HEK293 (cell line): ENCODE results near the gene SVIL.
"Not testable (repeated sequence)": the region's sequence is repeated elsewhere in the genome, so short reads cannot be mapped to it uniquely, and the experiment has no call there.

Source experiments
- CTCF ChIA-PET: fragments of 350-600 bp; formaldehyde crosslinking; extraction: SDS; loops from one replicate; lab custom pipeline; 2021; ENCODE audit warnings: antibody characterized with exemption; lab: Yijun Ruan, JAX
- POLR2A ChIA-PET: fragments of 300-600 bp; formaldehyde crosslinking; extraction: SDS; loops from one replicate; lab custom pipeline; 2020; ENCODE audit warnings: antibody characterized with exemption, inconsistent platforms; lab: Yijun Ruan, JAX
- H3K27ac ChIP-seq: fragments of 200-500 bp; sonication (Bioruptor generic); 2 replicates; pipeline ENCODE4 v1.5.1; 2014; ENCODE audit warnings: low read depth, low read length, control low read depth, inconsistent platforms; ENCODE audit errors: extremely low read depth
- H3K36me3 ChIP-seq, 2 experiments: fragments of 200-500 bp in 1 of 2; sonication (Bioruptor generic) in 1 of 2; 1 replicate in 1 of 2; 2 replicates in 1 of 2; pipeline ENCODE4 v1.5.1; 2014 to 2017; ENCODE audit warnings: inconsistent platforms in 2 of 2, low read length in 2 of 2; ENCODE audit not compliant: control insufficient read depth in 2 of 2, insufficient read depth in 1 of 2
- H3K4me1 ChIP-seq: fragments of 200-500 bp; sonication (Bioruptor generic); 2 replicates; pipeline ENCODE4 v1.5.1; 2014; ENCODE audit warnings: mild to moderate bottlenecking, low read length, inconsistent platforms; ENCODE audit not compliant: control insufficient read depth, insufficient read depth
- H3K4me3 ChIP-seq: 2 replicates; pipeline ENCODE4 v1.5.1; 2011; ENCODE audit warnings: low read depth, mild to moderate bottlenecking, control low read depth, low read length, moderate library complexity
- H3K9me3 ChIP-seq: fragments of 200-500 bp; sonication (Bioruptor generic); 2 replicates; pipeline ENCODE4 v1.5.1; 2014; ENCODE audit warnings: low read depth, low read length, inconsistent platforms; ENCODE audit not compliant: control insufficient read depth, insufficient read depth
- AEBP2 ChIP-seq: fragments of 450-650 bp; formaldehyde crosslinking; IDR thresholded peaks from 2 replicates; pipeline ENCODE4 v1.5.1; 2016; ENCODE audit warnings: missing biosample characterization, missing genetic modification characterization, borderline replicate concordance
- ELK4 ChIP-seq: IDR thresholded peaks from 2 replicates; pipeline ENCODE4 v1.6.1; 2011; ENCODE audit warnings: mild to moderate bottlenecking, low read depth, low read length, borderline replicate concordance
- GFI1B ChIP-seq: fragments of 450-650 bp; formaldehyde crosslinking; IDR thresholded peaks from 2 replicates; pipeline ENCODE4 v1.5.1; 2016; ENCODE audit warnings: missing biosample characterization, missing genetic modification characterization
- KLF16 ChIP-seq: fragments of 450-650 bp; formaldehyde crosslinking; IDR thresholded peaks from 2 replicates; pipeline ENCODE4 v1.5.1; 2017; ENCODE audit warnings: missing biosample characterization, missing genetic modification characterization
- MYNN ChIP-seq: fragments of 450-650 bp; formaldehyde crosslinking; IDR thresholded peaks from 2 replicates; pipeline ENCODE4 v1.5.1; 2016; ENCODE audit warnings: missing biosample characterization, missing genetic modification characterization, borderline replicate concordance
- MZF1 ChIP-seq: fragments of 450-650 bp; formaldehyde crosslinking; IDR thresholded peaks from 2 replicates; pipeline ENCODE4 v1.5.1; 2017; ENCODE audit warnings: missing biosample characterization, missing genetic modification characterization, borderline replicate concordance
- PRDM6 ChIP-seq: fragments of 450-650 bp; formaldehyde crosslinking; IDR thresholded peaks from 2 replicates; pipeline ENCODE4 v1.5.1; 2017; ENCODE audit warnings: missing biosample characterization, missing genetic modification characterization
- WT1 ChIP-seq: fragments of 450-650 bp; formaldehyde crosslinking; IDR thresholded peaks from 2 replicates; pipeline ENCODE4 v1.5.1; 2016; ENCODE audit warnings: missing biosample characterization, missing genetic modification characterization
- ZNF146 ChIP-seq: fragments of 450-650 bp; formaldehyde crosslinking; IDR thresholded peaks from 2 replicates; pipeline ENCODE4 v1.5.1; 2016; ENCODE audit warnings: missing biosample characterization, missing genetic modification characterization
- ZNF202 ChIP-seq: fragments of 450-650 bp; formaldehyde crosslinking; IDR thresholded peaks from 2 replicates; pipeline ENCODE4 v1.5.1; 2016; ENCODE audit warnings: missing biosample characterization, missing genetic modification characterization, borderline replicate concordance
- ZNF302 ChIP-seq: fragments of 450-650 bp; formaldehyde crosslinking; IDR thresholded peaks from 2 replicates; pipeline ENCODE4 v1.5.1; 2016; ENCODE audit warnings: missing biosample characterization, missing genetic modification characterization, low read depth
- ZNF354C ChIP-seq: fragments of 450-650 bp; formaldehyde crosslinking; IDR thresholded peaks from 2 replicates; pipeline ENCODE4 v1.5.1; 2016; ENCODE audit warnings: missing biosample characterization, missing genetic modification characterization, low read depth, borderline replicate concordance
- ZNF558 ChIP-seq: fragments of 450-650 bp; formaldehyde crosslinking; IDR thresholded peaks from 2 replicates; pipeline ENCODE4 v1.5.1; 2016; ENCODE audit warnings: missing biosample characterization, missing genetic modification characterization
- ZNF629 ChIP-seq: fragments of 450-650 bp; formaldehyde crosslinking; IDR thresholded peaks from 2 replicates; pipeline ENCODE4 v1.5.1; 2017; ENCODE audit warnings: missing biosample characterization, missing genetic modification characterization
- ZNF664 ChIP-seq: fragments of 450-650 bp; formaldehyde crosslinking; IDR thresholded peaks from 2 replicates; pipeline ENCODE4 v1.5.1; 2016; ENCODE audit warnings: missing biosample characterization, missing genetic modification characterization
- ZNF837 ChIP-seq: fragments of 450-650 bp; formaldehyde crosslinking; IDR thresholded peaks from 2 replicates; pipeline ENCODE4 v1.5.1; 2016; ENCODE audit warnings: missing biosample characterization, missing genetic modification characterization
- TF ChIP-seq, protein P1 (sequence below): fragments of 450-650 bp; formaldehyde crosslinking; IDR thresholded peaks from 2 replicates; pipeline ENCODE4; 2016; ENCODE audit warnings: missing biosample characterization, missing genetic modification characterization
- TF ChIP-seq, protein P2 (sequence below): fragments of 450-650 bp; formaldehyde crosslinking; IDR thresholded peaks from 2 replicates; pipeline ENCODE4 v1.5.1; 2017; ENCODE audit warnings: missing biosample characterization, missing genetic modification characterization
- TF ChIP-seq, protein P3 (sequence below): fragments of 450-650 bp; formaldehyde crosslinking; IDR thresholded peaks from 2 replicates; pipeline ENCODE4 v1.5.1; 2016; ENCODE audit warnings: missing biosample characterization, missing genetic modification characterization
- TF ChIP-seq, protein P4 (sequence below): fragments of 450-650 bp; formaldehyde crosslinking; IDR thresholded peaks from 2 replicates; pipeline ENCODE4 v1.5.1; 2016; ENCODE audit warnings: missing biosample characterization, missing genetic modification characterization

The SVIL gene

DNA sequence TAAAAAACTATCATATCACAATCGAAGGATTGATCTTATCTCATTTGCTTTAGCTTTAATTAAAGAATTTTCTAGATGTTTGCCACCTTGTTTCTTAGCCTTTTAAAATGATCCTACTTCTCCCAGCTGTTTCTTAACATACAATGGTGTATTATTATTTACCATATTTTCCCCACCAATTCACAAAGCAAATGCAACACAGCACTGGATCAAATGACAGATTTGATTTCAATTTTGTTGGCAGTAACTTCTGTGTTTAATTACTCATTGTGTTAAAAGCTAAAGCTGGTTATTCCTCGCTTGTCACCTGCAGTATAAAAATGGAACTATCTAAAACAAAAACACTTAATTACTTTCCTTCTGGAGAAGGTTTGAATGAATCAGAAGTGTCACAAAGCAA lies 19.6 kb downstream of the SVIL start (continued):
- TF ChIP-seq, protein P1, sequence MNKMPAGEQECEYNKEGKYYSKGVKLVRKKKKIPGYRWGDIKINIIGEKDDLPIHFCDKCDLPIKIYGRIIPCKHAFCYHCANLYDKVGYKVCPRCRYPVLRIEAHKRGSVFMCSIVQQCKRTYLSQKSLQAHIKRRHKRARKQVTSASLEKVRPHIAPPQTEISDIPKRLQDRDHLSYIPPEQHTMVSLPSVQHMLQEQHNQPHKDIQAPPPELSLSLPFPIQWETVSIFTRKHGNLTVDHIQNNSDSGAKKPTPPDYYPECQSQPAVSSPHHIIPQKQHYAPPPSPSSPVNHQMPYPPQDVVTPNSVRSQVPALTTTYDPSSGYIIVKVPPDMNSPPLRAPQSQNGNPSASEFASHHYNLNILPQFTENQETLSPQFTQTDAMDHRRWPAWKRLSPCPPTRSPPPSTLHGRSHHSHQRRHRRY (tag by site-specific recombination), result no peak
- TF ChIP-seq, protein P2, sequence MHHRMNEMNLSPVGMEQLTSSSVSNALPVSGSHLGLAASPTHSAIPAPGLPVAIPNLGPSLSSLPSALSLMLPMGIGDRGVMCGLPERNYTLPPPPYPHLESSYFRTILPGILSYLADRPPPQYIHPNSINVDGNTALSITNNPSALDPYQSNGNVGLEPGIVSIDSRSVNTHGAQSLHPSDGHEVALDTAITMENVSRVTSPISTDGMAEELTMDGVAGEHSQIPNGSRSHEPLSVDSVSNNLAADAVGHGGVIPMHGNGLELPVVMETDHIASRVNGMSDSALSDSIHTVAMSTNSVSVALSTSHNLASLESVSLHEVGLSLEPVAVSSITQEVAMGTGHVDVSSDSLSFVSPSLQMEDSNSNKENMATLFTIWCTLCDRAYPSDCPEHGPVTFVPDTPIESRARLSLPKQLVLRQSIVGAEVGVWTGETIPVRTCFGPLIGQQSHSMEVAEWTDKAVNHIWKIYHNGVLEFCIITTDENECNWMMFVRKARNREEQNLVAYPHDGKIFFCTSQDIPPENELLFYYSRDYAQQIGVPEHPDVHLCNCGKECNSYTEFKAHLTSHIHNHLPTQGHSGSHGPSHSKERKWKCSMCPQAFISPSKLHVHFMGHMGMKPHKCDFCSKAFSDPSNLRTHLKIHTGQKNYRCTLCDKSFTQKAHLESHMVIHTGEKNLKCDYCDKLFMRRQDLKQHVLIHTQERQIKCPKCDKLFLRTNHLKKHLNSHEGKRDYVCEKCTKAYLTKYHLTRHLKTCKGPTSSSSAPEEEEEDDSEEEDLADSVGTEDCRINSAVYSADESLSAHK (tag by site-specific recombination), result no peak
- TF ChIP-seq ZNF664 (tag by site-specific recombination), result no peak
- no peak for TF ChIP-seq ELK4
- TF ChIP-seq ZNF558 (tag by site-specific recombination), result no peak
- no peak for TF ChIP-seq ZNF629 (tag by site-specific recombination)
- 0 out of 2 replicates have a peak, but pooled peaks have one; percentile 10 for TF ChIP-seq PRDM6 (tag by site-specific recombination)

DNA sequence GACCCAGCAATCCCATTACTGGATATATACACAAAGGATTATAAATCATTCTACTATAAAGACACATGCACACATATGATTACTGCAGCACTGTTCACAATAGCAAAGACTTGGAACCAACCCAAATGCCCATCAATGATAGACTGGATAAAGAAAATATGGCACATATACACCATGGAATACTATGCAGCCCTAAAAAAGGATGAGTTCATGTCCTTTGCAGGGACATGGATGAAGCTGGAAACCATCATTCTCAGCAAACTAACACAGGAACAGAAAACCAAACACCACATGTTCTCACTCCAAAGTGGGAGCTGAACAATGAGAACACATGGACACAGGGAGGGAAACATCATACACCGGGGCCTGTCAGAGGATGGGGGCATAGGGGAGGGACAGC lies 20.5 kb downstream of the SVIL start:
- H3K36me3 ChIP-seq, POLR2A ChIA-PET, H3K27ac ChIP-seq, H3K4me3 ChIP-seq, H3K9me3 ChIP-seq: not testable (repeated sequence)
- TF ChIP-seq ZNF146 (peak; percentile 98), ZNF202 (0 out of 2 replicates have a peak, but pooled peaks have one; percentile 10)
- TF ChIP-seq, protein P3, sequence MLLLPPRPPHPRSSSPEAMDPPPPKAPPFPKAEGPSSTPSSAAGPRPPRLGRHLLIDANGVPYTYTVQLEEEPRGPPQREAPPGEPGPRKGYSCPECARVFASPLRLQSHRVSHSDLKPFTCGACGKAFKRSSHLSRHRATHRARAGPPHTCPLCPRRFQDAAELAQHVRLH (tag by site-specific recombination), result peak; percentile 89
- TF ChIP-seq, protein P4, sequence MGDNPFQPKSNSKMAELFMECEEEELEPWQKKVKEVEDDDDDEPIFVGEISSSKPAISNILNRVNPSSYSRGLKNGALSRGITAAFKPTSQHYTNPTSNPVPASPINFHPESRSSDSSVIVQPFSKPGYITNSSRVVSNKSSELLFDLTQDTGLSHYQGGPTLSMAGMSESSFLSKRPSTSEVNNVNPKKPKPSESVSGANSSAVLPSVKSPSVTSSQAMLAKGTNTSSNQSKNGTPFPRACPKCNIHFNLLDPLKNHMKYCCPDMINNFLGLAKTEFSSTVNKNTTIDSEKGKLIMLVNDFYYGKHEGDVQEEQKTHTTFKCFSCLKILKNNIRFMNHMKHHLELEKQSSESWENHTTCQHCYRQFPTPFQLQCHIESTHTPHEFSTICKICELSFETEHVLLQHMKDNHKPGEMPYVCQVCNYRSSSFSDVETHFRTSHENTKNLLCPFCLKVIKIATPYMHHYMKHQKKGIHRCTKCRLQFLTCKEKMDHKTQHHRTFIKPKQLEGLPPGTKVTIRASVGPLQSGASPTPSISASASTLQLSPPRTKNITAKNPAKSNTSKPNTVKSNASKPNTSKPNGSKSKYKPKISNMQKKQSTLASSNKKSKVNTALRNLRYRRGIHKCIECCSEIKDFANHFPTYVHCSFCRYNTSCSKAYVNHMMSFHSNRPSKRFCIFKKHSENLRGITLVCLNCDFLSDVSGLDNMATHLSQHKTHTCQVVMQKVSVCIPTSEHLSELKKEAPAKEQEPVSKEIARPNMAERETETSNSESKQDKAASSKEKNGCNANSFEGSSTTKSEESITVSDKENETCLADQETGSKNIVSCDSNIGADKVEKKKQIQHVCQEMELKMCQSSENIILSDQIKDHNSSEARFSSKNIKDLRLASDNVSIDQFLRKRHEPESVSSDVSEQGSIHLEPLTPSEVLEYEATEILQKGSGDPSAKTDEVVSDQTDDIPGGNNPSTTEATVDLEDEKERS (tag by site-specific recombination), result peak; percentile 47; the same call in 1 of the 2 replicates
- peaks cover 12% of the 10 kb centered on the region for H3K4me1 ChIP-seq
- CTCF ChIA-PET, result interaction anchor here (1.5 kb wide), 1 partner anchor 24 kb away, joined by 4 read pairs; no protein-coding TSS in a partner anchor

DNA sequence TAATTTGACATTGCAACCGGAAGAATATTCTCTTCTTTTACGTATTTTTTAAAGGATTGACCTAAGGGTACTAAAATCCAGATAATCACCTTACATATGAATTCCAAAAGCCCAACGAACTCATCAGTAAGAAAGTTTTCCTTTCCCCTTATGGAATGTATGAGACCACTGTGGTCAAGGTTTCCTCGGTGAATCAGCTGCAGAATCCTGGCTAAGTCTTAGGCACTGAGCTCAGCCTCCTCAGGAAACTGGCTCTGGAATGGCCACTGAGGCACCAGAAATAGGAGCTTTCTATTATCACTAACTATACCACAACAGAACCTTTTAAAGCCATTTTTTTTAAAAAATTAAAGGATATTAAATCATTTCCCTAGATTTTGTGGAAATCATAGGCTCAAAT lies 21.0 kb downstream of the SVIL start:
- H3K4me3 ChIP-seq, result no peak overlapping the region
- ChIA-PET POLR2A (no interaction called here), CTCF (no interaction called here)
- H3K9me3 ChIP-seq, result no peaks in the 10 kb centered on the region
- peaks cover 0 to 3% of the 10 kb centered on the region in 2 experiments; a peak in 1 of 3 replicates for H3K36me3 ChIP-seq
- no peak overlapping the region for H3K27ac ChIP-seq
- peaks cover 7% of the 10 kb centered on the region for H3K4me1 ChIP-seq
- TF ChIP-seq MYNN (tag by site-specific recombination) (no peak), ZNF837 (tag by site-specific recombination) (no peak), ZNF302 (tag by site-specific recombination) (no peak), ZNF354C (no peak), AEBP2 (tag by site-specific recombination) (no peak), WT1 (tag by site-specific recombination) (no peak), GFI1B (tag by site-specific recombination) (no peak), KLF16 (tag by site-specific recombination) (no peak), MZF1 (tag by site-specific recombination) (no peak)
